GM19452 (cell line): Measurements from ENCODE around the gene SPEF1.

Experiments used
- ATAC-seq: cut with Tn5 transposase; IDR thresholded peaks from one replicate; pipeline ENCODE4 v1.9.1; 2021; ENCODE audit not compliant: unreplicated experiment

The SPEF1 gene

DNA sequence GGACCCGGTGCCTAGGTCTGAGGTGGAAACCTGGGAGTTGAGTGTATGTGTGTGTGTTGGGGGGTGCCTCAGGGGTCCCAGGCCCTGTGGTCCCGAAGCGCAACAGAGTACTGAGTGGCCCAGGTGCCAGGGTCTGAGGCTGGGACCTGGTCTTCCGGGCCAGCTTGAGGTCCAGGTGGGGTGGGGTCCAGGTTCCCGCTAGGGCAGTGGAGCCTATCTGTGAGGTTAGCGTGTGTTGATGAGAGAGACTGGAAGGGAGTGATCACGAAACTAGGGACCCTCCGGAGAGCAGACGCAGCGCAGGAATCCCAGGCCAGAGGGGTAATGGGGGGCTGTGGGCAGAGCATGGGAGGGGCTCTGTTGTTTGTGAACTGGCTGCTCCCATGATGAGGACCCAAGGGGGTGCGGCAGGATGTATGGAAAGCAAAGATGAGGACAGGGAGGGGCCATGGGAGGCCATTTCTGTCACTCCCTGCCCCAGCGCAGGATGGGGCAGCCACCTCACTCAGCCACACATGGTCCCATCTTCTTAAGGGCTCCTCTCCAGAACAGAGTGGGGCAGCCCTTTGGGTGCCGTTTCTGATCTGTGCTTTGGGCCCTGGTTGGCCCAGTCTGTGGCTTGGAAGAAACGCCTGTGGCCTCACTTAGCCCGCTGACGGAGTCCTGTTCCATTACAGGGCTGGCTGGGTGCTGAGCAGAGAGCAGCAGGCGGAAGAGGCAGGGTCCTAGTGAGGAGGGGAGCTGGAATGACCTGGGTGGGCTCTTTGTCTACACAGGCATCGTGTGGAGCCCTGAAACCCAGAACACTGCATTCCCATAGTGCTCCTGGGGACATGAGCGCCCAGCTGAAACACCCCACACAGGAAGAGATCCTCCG is 47.9 kb downstream of the SPEF1 start:
- ATAC-seq, result no peak

GRCh38 chr20:3732327-3733118 is 48.7 kb downstream of the SPEF1 start, which contains the start of gene HSPA12B:
Gene HSPA12B (plus strand): TSS chr20:3732685. CDS start chr20:3738675, 5,990 bp downstream.
- no peak for ATAC-seq

GRCh38 chr20:3731944-3732326 is 49.3 kb downstream of the SPEF1 start:
- ATAC-seq, result no peak

- ATAC-seq, result no peak
These were observed 50.2 kb downstream of the SPEF1 start for GRCh38 chr20:3730803-3731672.

DNA sequence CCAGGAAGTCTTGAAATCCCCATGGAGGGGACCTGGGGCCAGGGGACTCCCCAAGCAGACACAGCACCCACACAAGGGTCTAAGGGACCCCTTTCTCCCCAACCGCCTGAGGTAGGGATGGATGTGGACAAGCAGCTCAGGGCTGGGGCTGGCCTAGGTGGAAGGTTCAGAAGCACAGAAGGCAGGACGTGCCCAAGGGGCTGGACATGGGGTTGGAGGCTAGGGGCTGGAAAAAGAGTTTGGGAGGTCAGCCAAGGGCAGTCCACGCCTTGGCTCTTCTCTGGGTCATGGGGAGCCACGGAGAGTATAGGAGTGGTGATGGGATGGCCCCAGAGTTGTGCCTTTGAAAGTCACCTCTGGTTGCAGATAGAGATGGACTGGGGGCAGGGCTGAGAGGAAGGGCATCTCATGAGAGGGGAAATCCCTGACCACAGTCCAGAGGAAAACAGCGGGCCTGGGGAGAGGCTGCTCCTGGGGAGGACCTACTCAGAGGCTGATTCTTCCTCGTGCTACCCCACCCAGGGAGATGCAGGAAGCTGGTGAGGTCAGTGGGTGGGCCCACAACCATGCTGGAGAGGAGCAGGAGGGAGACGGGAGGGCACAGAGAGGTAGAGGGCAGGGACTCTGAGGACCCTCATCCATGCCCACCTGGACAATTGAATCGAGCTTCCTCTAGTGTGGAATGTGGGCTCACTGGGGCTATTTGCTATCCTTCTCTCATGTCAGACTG is 51.3 kb downstream of the SPEF1 start:
- ATAC-seq, result no peak

GRCh38 chr20:3729378-3729777 is 51.9 kb downstream of the SPEF1 start:
- no peak for ATAC-seq

DNA sequence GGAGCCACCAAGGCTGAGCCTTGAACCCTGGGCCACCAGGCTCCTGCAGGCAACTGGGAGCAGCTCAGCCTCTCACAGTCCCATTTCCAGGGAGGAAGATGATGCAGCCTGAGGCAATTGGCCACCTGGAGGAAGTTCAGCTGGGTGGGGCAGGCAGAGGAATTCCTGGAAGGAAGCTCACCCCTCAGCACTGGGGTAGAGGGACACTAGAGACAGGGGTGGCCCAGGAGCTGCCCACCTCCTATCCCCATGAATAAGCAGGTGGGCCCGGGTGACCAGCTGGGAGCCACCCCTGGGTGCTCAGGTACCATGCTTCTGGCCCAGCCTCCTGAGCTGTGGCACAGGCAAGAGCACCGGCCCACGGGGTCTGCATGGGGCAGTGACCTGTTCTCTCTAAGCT is 52.4 kb downstream of the SPEF1 start:
- ATAC-seq, result no peak

GRCh38 chr20:3728354-3728753 is 52.9 kb downstream of the SPEF1 start:
- ATAC-seq, result no peak
